ENCODE measurements around the gene OR10K2. TPM values are rescaled to one million over a fixed set of nuclear protein-coding genes. Genes with fewer than 3 reads are reported as not detected.
"Not testable (repeated sequence)": the region's sequence is repeated elsewhere in the genome, so short reads cannot be mapped to it uniquely, and the experiment has no call there.

OR10K2 gene, protein sequence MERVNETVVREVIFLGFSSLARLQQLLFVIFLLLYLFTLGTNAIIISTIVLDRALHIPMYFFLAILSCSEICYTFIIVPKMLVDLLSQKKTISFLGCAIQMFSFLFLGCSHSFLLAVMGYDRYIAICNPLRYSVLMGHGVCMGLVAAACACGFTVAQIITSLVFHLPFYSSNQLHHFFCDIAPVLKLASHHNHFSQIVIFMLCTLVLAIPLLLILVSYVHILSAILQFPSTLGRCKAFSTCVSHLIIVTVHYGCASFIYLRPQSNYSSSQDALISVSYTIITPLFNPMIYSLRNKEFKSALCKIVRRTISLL
- 8.2 TPM for total RNA-seq (ENCODE audit: insufficient read depth, low replicate concordance)

DNA sequence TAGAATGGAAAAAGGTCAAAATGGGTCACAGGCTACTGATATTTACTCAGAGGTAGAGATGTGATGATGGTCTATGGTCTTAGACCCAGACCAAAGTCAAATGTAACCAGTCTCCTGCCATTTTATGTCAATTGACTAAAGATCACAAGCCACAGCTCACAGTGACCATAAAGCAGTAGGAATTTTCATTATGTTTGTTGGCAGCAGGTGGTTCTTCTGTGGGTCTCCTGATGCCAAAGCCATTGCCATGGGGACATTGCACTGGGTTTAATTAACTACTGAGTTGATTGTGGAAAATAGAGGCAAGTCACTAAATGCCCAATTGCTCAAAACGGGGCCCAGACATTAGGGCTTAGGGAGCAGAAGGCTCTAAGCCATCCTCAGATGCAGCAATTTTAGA, at the start of gene OR10K2:
OR10K2 (minus strand) TSS at position 101 of the 400 bp plus-strand sequence. CDS start 5,371 bp downstream, outside the sequence.
- DNase-seq (ENCODE audit: low spot score): no peak

- DNase-seq (ENCODE audit: low spot score): no peak
Observed at GRCh38 chr1:158471920-158472319, 45.9 kb upstream of the OR10K2 start, which contains the start of gene OR10R2. TSS of gene OR10R2 (plus strand) at chr1:158472220. CDS start at chr1:158472326, 106 bp downstream.

- DNase-seq (ENCODE audit: low spot score): no peak
Observed at GRCh38 chr1:158461534-158461933, 35.5 kb upstream of the OR10K2 start, which contains the start of gene OR10K1. TSS of gene OR10K1 (plus strand) at chr1:158461834. CDS start at chr1:158465562, 3,728 bp downstream.

- no peak for DNase-seq (ENCODE audit: low spot score)
Observed at GRCh38 chr1:158458263-158458662, 32.2 kb upstream of the OR10K2 start.

GRCh38 chr1:158457246-158457645, 31.2 kb upstream of the OR10K2 start:
- no peak for DNase-seq (ENCODE audit: low spot score)

- DNase-seq (ENCODE audit: low spot score): no peak
Observed at GRCh38 chr1:158454537-158454936, 28.5 kb upstream of the OR10K2 start.

GRCh38 chr1:158445376-158445775, 19.3 kb upstream of the OR10K2 start:
- DNase-seq (ENCODE audit: low spot score): no peak

- DNase-seq (ENCODE audit: low spot score): no peak
Observed at GRCh38 chr1:158434741-158435140, 8.7 kb upstream of the OR10K2 start.

DNA sequence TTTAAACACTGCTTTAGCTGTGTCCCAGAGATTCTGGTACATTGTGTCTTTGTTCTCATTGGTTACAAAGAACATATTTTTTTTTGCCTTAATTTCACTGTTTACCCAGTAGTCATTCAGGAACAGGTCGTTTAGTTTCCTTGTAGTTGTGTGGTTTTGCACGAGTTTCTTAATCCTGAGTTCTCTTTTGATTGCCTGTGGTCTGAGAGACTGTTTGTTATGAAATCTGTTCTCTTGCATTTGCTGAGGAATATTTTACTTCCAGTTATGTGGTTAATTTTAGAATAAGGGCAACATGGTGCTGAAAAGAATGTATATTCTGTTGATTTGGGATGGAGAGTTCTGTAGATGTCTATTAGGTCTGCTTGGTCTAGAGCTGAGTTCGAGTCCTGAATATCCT, 4.1 kb upstream of the OR10K2 start:
- not testable (repeated sequence) for DNase-seq (ENCODE audit: low spot score)

DNA sequence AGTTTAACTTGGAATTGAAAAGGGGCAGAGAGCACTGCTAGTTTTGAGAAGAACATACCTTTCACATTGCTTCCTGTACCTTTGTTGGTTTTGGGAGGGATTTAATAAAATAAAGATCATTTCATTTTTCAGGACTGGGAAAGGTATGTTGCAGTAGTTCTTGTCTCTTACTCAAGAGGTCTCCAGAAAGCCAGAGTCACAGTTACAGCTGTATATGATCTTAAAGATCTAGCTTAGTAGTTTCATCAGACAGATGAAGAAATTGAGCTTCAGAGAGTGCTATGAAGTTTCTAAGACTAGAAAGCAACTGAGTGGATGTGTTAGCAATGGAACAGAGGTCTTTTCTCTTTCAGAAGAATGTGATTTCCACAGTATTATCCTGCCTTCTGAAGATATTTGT, 1.0 kb downstream of the OR10K2 start:
- DNase-seq (ENCODE audit: low spot score): peak; percentile 35

- DNase-seq (ENCODE audit: low spot score): peak; percentile 46
Observed at GRCh38 chr1:158422212-158422611, 3.8 kb downstream of the OR10K2 start.

DNA sequence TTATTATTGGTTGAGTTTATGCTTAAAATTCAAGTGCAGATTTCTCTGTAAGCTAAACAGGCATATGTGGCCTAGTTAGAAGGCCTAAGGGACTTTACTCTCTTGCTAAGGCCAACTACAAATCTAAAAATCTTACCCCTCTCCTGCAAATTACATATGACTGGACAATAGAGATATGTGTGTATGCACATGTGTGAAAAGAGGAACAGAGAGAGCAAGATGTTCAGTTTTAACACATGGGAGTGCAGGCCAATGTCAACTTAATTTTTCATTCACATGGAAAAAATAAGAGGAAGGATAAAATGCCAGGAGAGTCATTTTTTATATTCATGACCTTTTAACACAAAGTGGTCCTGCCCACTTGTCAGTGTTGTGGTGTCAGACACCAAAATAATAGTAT, 8.5 kb downstream of the OR10K2 start:
- DNase-seq (ENCODE audit: low spot score): no peak

DNA sequence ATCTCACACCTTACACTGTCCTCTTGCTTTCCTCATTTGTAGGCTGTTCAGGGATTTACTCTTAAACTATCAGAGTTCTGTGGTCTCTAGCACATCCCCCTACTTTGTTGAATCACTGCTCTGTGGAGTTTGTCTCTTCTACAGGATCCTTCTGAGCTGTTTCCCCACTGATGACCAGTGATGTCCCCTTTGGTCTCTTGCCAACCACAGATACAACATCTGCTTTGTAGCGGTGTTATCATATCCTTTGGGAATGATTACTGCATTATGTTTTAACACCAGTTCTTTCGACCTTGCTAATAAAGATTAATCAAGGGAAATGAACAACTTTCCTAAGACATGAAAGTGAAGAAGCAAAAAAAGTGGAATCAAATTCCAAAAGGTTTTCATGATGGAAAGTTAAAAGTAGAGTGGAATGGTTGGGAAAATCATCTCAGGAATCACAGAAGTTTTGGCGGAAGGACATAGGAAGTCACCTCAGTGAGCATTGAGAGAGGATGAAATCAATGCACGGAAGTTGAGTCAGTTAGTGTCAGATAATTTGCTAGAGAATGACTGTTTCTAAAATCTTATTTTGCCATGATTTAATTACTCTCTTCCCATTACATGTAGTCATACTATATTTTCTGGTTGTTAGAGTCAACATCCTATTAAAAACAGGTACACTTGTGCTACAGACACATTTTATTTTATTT, 11.2 kb downstream of the OR10K2 start:
- DNase-seq (ENCODE audit: low spot score): no peak

- no peak for DNase-seq (ENCODE audit: low spot score)
Observed at GRCh38 chr1:158407092-158407491, 18.9 kb downstream of the OR10K2 start.

DNA sequence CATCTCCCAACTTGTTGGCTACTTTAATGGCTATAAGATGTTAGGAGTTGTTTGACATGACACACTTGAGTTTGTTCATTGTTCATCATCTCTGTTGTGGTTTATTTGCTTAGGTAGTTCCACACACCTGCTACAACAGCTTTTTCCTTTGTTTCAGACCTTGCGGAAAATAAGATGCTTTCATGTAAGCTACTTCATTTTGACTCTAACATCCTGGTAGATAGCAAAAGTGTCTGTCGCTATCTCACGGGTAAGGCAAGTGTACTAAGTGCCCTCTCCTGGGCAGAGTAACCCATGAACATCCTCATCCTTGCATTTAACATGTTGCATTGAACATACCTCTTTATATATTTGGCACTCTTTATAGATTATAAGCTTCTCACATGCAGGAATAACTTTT, 25.2 kb downstream of the OR10K2 start:
- no peak for DNase-seq (ENCODE audit: low spot score)

DNA sequence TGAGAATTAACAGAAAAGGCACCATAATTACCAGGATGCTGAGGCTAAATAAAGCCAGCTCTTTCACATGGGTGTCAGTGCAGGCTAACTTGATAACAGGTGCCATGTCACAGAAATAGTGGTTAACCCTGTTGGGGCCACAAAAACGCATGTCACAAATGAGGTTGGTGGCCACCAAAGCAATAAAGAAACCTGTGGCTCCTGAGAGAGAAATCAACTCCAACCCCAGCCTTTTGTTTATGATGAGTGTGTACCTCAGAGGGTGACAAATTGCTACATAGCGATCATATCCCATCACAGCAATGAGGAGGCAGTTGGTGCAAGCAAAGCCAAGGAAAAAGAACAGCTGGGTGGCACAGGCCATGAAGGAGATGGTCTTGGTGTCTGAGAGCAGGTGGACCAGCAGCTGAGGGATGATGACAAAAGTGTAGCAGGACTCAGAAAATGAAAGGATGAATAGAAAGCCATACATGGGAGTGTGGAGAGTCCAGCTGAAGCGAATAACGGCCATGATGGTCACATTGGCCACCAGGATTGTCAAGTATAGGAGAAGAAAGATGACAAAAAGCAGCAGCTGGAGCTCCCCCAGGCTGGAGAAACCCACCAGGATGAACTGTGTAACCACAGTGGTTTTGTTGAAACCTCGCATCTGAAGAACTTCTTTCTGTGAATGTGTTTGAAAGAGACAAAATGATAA, 27.1 kb downstream of the OR10K2 start, which contains the start of gene OR10T2:
OR10T2 (minus strand) TSS at position 649 of the 697 bp plus-strand sequence; CDS start at position 649, 0 bp downstream.
- no peak for DNase-seq (ENCODE audit: low spot score)

DNA sequence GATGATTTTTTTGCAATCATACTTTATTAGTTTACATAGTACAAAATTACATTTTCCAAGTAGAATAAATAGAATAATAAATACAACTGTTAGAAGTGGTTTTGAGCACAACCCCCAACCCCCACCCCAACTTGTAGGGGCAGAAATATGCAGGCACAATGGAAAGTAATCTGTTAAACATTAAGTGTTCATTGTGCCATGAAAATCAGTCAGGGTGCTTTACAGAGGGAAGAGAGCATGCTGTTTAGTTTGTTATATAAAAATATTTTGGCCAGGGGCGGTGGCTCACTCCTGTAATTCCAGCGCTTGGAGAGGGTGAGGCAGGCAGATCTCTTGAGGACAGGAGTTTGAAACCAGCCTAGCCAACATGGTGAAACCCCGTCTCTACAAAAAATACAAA, 29.4 kb downstream of the OR10K2 start:
- no peak for DNase-seq (ENCODE audit: low spot score)

- DNase-seq (ENCODE audit: low spot score): no peak
Observed at GRCh38 chr1:158393476-158393875, 32.6 kb downstream of the OR10K2 start.

DNA sequence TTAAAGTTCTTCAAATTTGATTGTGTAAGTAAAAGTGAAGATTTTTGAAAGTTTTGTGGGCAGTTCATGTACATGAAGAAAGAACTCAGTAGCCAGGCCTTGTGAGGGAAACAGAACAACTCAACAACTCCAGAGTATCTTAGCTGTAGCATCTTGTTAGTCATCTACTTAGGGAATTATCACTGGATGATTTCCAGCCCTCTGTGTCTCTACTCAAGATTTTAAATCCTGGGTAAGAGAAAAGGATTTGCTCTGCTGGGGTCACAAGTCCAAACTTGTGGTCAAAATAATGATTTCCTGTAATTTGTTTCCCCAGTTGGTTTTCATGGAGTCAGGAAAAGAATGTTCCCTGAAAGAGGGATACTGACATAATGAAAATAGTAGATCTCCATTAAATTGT, 34.9 kb downstream of the OR10K2 start:
- no peak for DNase-seq (ENCODE audit: low spot score)

- no peak for DNase-seq (ENCODE audit: low spot score)
Observed at GRCh38 chr1:158390331-158390730, 35.7 kb downstream of the OR10K2 start.

GRCh38 chr1:158374860-158375259, 51.2 kb downstream of the OR10K2 start:
- DNase-seq (ENCODE audit: low spot score): no peak

DNA sequence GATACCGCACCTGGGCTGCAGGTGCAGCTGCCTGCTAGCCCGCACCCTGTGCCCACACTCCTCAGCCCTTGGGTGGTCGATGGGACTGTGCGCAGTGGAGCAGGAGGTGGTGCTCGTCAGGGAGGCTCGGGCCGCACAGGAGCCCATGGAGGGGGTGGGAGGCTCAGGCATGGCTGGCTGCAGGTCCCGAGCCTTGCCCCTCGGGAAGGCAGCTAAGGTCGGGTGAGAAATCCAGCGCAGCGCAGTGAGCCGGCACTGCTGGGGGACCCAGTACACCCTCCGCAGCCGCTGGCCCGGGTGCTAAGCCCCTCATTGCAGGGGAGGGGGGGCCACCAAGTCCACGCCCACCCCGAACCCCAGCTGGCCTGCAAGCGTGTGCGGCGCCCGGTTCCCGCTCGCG, 51.9 kb downstream of the OR10K2 start:
- not testable (repeated sequence) for DNase-seq (ENCODE audit: low spot score)
